HepG2 (cell line): ENCODE measurements around the gene TRAK1. TPM values are rescaled to one million over a fixed set of nuclear protein-coding genes. Genes with fewer than 3 reads are reported as not detected.

Experiments used
- DDIT3 ChIP-seq: sonication (generic); formaldehyde crosslinking; IDR thresholded peaks from 2 replicates; pipeline ENCODE4 v1.4.0; 2020; ENCODE audit warnings: mild to moderate bottlenecking, missing genetic modification reagents
- FOSL2 ChIP-seq: sonication (generic); formaldehyde crosslinking; IDR thresholded peaks from 2 replicates; pipeline ENCODE4 v1.4.0; 2020; ENCODE audit warnings: missing genetic modification reagents
- KDM2A ChIP-seq: sonication (generic); formaldehyde crosslinking; IDR thresholded peaks from 2 replicates; pipeline ENCODE4 v1.4.0; 2020; ENCODE audit warnings: low read depth, missing genetic modification reagents, borderline replicate concordance
- MED1 ChIP-seq: sonication (generic); formaldehyde crosslinking; IDR thresholded peaks from 2 replicates; pipeline ENCODE4 v1.4.0; 2020; ENCODE audit warnings: missing genetic modification reagents
- NCOA2 ChIP-seq: sonication (generic); formaldehyde crosslinking; IDR thresholded peaks from 2 replicates; pipeline ENCODE4 v1.8.0; 2022; ENCODE audit warnings: inconsistent platforms
- NR2C2 ChIP-seq: sonication (generic); formaldehyde crosslinking; IDR thresholded peaks from 2 replicates; pipeline ENCODE4 v1.4.0; 2020; ENCODE audit warnings: missing genetic modification reagents, mild to moderate bottlenecking, moderate library complexity, borderline replicate concordance
- PCBP2 ChIP-seq: fragments of 200-400 bp; formaldehyde crosslinking; optimal IDR thresholded peaks from 2 replicates; pipeline ENCODE3; 2018; ENCODE audit warnings: low read length, low read depth; ENCODE audit not compliant: poor library complexity, severe bottlenecking
- RXRB ChIP-seq: IDR thresholded peaks from 2 replicates; pipeline ENCODE4 v1.6.1; 2016; ENCODE audit warnings: borderline replicate concordance, missing genetic modification reagents, missing compliant biosample characterization
- SNAPC4 ChIP-seq: sonication (generic); formaldehyde crosslinking; IDR thresholded peaks from 2 replicates; pipeline ENCODE4 v1.4.0; 2020; ENCODE audit warnings: mild to moderate bottlenecking, missing genetic modification reagents
- ZC3H4 ChIP-seq: sonication (generic); formaldehyde crosslinking; IDR thresholded peaks from 2 replicates; pipeline ENCODE4 v1.4.0; 2020; ENCODE audit warnings: missing genetic modification reagents, borderline replicate concordance
- ZMYM4 ChIP-seq: sonication (generic); formaldehyde crosslinking; IDR thresholded peaks from 2 replicates; pipeline ENCODE4 v1.8.1; 2023; ENCODE audit warnings: mild to moderate bottlenecking, missing genetic modification reagents
- ZNF12 ChIP-seq: sonication (generic); formaldehyde crosslinking; IDR thresholded peaks from 2 replicates; pipeline ENCODE4 v1.5.0; 2020; ENCODE audit warnings: missing genetic modification reagents
- ZNF724P ChIP-seq: sonication (generic); formaldehyde crosslinking; IDR thresholded peaks from 2 replicates; pipeline ENCODE4 v1.8.0; 2022; ENCODE audit warnings: missing genetic modification reagents, borderline replicate concordance
- ZNF775 ChIP-seq: sonication (generic); formaldehyde crosslinking; IDR thresholded peaks from 2 replicates; pipeline ENCODE4 v1.4.0; 2020; ENCODE audit warnings: missing genetic modification reagents, mild to moderate bottlenecking, moderate library complexity, borderline replicate concordance
- polyA plus RNA-seq, 8 experiments: library from polyadenylated mRNA; depleted of rRNA in 3 of 8; stranded (reverse) in 7 of 8; unstranded in 1 of 8; fragments of >200 nt; fragmentation: Illumina TruSeq in 4 of 8; extraction: Trizol in 4 of 8; gene quantifications; 2 replicates each; pipeline versions ENCODE4 v1.2.1 to v1.2.3, GENCODE V29; 2011 to 2016; ENCODE audit warnings: low read depth in 4 of 8, missing spikeins in 1 of 8, mixed read lengths in 1 of 8; ENCODE audit not compliant: insufficient read depth in 1 of 8
- total RNA-seq, 5 experiments: library from RNA; depleted of rRNA; stranded (reverse); fragments of >200 nt; fragmentation: Illumina TruSeq; extraction: Trizol; gene quantifications; 2 replicates each; pipeline ENCODE4 v1.2.3, GENCODE V29; 2016; ENCODE audit warnings: low read depth in 1 of 5
- TF ChIP-seq, protein P1 (sequence below): sonication (generic); formaldehyde crosslinking; IDR thresholded peaks from 2 replicates; pipeline ENCODE4 v1.4.0; 2020; ENCODE audit warnings: missing genetic modification reagents, borderline replicate concordance
- TF ChIP-seq, protein P2 (sequence below): sonication (generic); formaldehyde crosslinking; IDR thresholded peaks from 2 replicates; pipeline ENCODE4 v1.4.0; 2020; ENCODE audit warnings: missing genetic modification reagents
- TF ChIP-seq, protein P3 (sequence below): sonication (generic); formaldehyde crosslinking; IDR thresholded peaks from 2 replicates; pipeline ENCODE4 v1.5.1; 2020; ENCODE audit warnings: missing genetic modification reagents, mild to moderate bottlenecking, borderline replicate concordance

The TRAK1 gene
- total and polyA plus RNA-seq, 2 of the 13 experiments (the other 11 are each of a cell fraction or from before 2014, with no cell fraction given): 20.5 to 46.6 TPM

DNA sequence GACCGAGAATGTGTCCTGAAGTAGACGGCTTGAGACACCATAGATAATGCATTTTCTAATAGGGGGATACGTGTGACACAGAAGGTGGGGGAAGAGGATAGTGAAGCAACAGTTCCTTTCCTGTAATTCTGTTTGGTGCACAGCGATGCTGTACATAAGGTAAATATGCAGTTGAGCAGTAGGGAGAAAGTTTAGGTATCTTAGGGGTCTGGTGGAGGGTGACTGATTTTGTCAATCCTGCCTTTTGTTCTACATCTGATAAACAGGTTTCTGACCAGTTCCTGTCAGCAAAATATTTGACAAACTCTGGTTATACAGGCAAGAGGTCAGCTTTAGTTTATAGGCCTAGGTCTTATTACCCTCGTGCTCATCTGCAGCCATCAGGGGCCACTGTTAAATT is 71.3 kb downstream of the TRAK1 start (continued):
- TF ChIP-seq, protein P1, sequence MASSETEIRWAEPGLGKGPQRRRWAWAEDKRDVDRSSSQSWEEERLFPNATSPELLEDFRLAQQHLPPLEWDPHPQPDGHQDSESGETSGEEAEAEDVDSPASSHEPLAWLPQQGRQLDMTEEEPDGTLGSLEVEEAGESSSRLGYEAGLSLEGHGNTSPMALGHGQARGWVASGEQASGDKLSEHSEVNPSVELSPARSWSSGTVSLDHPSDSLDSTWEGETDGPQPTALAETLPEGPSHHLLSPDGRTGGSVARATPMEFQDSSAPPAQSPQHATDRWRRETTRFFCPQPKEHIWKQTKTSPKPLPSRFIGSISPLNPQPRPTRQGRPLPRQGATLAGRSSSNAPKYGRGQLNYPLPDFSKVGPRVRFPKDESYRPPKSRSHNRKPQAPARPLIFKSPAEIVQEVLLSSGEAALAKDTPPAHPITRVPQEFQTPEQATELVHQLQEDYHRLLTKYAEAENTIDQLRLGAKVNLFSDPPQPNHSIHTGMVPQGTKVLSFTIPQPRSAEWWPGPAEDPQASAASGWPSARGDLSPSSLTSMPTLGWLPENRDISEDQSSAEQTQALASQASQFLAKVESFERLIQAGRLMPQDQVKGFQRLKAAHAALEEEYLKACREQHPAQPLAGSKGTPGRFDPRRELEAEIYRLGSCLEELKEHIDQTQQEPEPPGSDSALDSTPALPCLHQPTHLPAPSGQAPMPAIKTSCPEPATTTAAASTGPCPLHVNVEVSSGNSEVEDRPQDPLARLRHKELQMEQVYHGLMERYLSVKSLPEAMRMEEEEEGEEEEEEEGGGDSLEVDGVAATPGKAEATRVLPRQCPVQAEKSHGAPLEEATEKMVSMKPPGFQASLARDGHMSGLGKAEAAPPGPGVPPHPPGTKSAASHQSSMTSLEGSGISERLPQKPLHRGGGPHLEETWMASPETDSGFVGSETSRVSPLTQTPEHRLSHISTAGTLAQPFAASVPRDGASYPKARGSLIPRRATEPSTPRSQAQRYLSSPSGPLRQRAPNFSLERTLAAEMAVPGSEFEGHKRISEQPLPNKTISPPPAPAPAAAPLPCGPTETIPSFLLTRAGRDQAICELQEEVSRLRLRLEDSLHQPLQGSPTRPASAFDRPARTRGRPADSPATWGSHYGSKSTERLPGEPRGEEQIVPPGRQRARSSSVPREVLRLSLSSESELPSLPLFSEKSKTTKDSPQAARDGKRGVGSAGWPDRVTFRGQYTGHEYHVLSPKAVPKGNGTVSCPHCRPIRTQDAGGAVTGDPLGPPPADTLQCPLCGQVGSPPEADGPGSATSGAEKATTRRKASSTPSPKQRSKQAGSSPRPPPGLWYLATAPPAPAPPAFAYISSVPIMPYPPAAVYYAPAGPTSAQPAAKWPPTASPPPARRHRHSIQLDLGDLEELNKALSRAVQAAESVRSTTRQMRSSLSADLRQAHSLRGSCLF: no peak
- no peak for TF ChIP-seq DDIT3
- TF ChIP-seq PCBP2: no peak
- no peak for TF ChIP-seq ZMYM4 (CRISPR knock-in tag)
- TF ChIP-seq FOSL2 (CRISPR knock-in tag): no peak
- TF ChIP-seq, protein P2, sequence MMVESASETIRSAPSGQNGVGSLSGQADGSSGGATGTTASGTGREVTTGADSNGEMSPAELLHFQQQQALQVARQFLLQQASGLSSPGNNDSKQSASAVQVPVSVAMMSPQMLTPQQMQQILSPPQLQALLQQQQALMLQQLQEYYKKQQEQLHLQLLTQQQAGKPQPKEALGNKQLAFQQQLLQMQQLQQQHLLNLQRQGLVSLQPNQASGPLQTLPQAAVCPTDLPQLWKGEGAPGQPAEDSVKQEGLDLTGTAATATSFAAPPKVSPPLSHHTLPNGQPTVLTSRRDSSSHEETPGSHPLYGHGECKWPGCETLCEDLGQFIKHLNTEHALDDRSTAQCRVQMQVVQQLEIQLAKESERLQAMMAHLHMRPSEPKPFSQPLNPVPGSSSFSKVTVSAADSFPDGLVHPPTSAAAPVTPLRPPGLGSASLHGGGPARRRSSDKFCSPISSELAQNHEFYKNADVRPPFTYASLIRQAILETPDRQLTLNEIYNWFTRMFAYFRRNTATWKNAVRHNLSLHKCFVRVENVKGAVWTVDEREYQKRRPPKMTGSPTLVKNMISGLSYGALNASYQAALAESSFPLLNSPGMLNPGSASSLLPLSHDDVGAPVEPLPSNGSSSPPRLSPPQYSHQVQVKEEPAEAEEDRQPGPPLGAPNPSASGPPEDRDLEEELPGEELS: peak; percentile 60; the same call in 1 of the 2 replicates
- TF ChIP-seq, protein P3, sequence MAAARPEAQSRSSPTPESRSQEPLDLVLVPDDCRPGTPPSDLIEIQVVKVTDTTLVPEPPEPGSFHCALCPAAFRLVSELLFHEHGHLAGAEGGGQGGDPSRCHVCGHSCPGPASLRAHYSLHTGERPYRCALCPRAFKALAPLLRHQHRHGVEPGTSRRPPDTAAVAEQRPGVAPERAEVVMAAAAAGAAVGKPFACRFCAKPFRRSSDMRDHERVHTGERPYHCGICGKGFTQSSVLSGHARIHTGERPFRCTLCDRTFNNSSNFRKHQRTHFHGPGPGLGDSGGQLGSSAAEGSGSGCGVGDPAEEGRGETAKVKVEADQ: no peak
- no peak for TF ChIP-seq KDM2A (CRISPR knock-in tag)
- no peak for TF ChIP-seq ZNF724P (CRISPR knock-in tag)
- peak; percentile 64; the same call in 1 of the 2 replicates for TF ChIP-seq RXRB
- TF ChIP-seq ZC3H4 (CRISPR knock-in tag): no peak
- TF ChIP-seq ZNF12 (CRISPR knock-in tag): no peak
- TF ChIP-seq NCOA2 (CRISPR knock-in tag): peak; percentile 21; the same call in 1 of the 2 replicates
- no peak for TF ChIP-seq ZNF775 (CRISPR knock-in tag)
- no peak for TF ChIP-seq SNAPC4
- TF ChIP-seq NR2C2 (CRISPR knock-in tag): no peak
- 0 out of 2 replicates have a peak, but pooled peaks have one; percentile 30 for TF ChIP-seq MED1
